Measurements from ENCODE around the gene ITPR2.
"Not testable (repeated sequence)": the region's sequence is repeated elsewhere in the genome, so short reads cannot be mapped to it uniquely, and the experiment has no call there.

Gene ITPR2

GRCh38 chr12:26614011-26614616, 218.9 kb downstream of the ITPR2 start:
- peak in 1 of 2 experiments; percentile 43 for DNase-seq

GRCh38 chr12:26612203-26612602, 220.8 kb downstream of the ITPR2 start:
- DNase-seq: no peak

GRCh38 chr12:26611598-26611997, 221.4 kb downstream of the ITPR2 start:
- no peak for DNase-seq

GRCh38 chr12:26610774-26611173, 222.2 kb downstream of the ITPR2 start:
- no peak for DNase-seq

DNA sequence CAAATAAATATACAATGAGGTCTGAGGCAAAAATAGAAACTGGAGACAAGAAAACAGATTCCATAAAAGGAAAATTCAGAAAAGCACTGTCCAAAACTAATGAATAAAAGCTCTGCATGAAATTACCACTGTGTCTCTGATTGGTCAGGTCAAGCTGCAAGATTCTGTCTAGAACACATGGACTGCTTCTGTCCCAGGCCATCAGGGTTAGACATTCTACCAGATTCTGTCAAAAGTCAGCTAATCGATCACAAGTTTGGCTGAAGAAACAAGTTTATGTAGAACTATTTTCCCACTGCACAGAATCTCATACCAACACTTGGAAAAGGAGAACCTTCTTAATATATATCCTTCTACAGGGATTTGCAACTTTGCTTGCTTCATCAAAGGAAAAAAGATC, 223.0 kb downstream of the ITPR2 start:
- DNase-seq: no peak

- no peak for DNase-seq
Observed at GRCh38 chr12:26608706-26609105, 224.3 kb downstream of the ITPR2 start.

- no peak for DNase-seq
Observed at GRCh38 chr12:26608273-26608672, 224.7 kb downstream of the ITPR2 start.

DNA sequence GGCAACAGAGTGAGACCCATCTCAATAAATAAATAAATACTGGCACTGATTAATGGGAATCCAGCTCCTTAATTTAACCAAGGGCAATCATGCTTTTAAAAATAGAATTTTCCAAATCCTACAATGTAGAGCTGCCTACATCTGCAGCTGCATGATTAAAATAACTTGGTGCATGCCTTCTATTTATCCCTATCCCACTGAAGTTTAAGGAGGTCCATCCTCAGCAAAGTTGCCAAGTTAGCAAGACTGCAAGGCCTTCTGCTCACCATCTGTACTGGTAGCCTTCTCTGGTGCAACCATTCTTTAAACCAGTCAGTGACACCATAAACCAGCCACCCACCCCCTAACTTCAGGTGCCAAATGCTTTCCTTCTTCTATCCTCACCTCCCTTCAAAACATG, 226.1 kb downstream of the ITPR2 start:
- no peak for DNase-seq

DNA sequence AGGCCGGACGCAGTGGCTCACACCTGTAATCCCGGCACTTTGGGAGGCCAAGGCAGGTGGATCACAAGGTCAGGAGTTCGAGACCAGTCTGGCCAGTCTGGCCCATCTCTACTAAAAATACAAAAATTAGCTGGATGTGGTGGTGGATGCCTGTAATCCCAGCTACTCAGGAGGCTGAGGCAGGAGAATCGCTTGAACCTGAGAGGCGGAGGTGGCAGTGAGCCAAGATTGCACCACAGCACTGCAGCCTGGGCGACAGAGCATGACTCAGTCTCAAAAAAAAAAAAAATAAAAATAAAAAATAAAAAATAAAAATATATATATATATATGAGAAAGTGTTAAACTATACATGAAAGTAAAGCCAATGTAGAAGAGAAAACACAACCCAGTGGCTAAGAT, 228.2 kb downstream of the ITPR2 start:
- not testable (repeated sequence) for DNase-seq

DNA sequence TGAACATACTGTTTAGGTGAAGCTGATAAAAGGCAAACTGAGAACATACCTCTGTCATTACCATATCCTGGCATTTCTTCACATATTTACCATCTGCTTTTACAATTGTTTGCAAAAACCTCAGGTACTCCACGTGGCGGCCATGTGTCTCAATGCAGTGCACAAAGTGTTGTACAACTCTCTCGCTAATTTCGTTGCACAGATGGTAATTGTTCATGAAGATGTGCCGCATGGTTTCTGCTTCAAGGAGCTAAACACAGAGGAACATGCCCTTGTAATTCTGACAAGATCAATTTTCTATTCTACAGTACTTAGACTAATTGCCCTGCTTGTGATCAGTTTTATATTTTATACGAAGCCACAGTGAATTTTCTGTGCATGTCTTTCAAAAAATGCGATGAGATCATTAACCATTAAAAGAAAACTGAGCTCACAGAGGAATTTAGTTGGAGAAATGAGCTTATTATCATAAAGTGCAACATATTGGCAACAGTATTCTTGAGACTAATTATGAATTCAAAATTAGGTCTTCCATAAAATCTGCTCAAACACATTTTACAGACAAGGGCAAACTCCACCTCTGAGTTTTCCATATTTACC, 233.8 kb downstream of the ITPR2 start:
- no peak for DNase-seq

GRCh38 chr12:26595806-26596205, 237.2 kb downstream of the ITPR2 start:
- no peak for DNase-seq

DNA sequence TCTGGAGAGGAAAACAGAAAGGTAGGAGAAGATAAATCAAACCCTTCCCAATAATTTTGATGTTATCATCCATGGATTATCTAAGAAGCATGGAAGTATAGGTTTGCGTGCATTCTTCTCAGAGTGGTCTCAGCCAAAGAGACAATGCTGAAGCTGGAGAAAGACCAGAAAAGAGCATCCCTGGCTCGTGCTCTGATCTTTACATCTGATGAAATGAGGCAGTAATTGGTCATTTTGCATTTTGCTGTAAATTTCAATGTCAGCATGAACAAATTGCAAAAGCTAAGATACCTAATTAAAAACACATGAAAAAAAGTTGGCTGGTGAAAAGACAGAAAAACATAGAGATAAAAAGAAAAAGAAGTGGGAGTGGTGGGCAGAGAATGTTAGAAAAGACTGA, 252.4 kb downstream of the ITPR2 start:
- no peak for DNase-seq

DNA sequence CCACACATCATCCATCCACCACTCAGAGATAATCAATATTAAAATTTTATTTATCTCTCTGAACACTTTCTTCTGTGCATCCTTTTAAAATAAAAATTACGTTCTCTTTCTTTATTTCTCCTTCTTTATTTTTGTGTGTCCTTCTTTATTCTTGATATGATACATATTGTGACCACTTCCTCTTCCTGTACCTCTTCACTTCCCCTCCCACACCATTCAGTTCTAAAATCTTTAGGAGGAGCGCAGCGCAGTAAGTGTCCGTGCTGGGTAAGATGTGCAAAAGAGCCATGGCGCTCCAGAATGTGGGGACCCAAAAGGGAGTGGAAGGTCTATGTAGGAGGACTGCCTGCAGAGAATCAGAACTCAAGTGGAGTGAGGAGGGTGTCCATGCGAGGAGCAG, 256.7 kb downstream of the ITPR2 start:
- no peak for DNase-seq

DNA sequence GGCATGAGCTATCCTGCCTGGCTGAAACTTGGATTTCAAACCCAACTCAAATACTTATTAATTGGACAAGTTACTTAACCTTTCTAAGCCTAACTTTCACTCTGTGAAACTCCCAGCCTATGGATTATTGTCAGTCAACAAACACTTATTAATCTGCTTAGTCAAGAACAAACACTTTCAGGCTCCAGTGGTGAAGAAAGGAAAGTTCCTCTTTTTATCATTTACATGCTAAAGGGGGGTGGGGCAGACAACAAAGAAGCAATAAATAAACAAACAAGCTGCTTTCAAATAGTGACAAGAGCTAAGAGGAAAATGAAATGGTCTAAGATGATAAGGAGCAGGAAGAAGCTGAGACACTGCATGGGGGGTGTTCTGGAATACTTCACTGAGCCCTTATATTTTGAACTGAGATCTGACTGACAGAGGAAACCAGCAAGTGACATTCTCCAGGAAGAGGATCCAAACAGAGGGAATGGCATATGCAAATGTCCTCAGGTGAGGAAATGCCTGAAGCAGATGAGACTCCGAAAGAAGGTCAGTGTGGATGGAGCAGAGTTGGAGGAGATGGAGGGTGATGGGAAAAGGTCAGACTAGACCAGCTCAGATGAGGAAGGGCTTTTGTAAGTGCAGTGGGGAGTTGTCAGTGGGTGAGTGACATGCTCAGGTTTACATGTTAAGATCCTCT, 259.6 kb downstream of the ITPR2 start:
- no peak for DNase-seq

GRCh38 chr12:26572137-26572536, 260.9 kb downstream of the ITPR2 start:
- no peak for DNase-seq

GRCh38 chr12:26571560-26571959, 261.4 kb downstream of the ITPR2 start:
- DNase-seq: no peak

DNA sequence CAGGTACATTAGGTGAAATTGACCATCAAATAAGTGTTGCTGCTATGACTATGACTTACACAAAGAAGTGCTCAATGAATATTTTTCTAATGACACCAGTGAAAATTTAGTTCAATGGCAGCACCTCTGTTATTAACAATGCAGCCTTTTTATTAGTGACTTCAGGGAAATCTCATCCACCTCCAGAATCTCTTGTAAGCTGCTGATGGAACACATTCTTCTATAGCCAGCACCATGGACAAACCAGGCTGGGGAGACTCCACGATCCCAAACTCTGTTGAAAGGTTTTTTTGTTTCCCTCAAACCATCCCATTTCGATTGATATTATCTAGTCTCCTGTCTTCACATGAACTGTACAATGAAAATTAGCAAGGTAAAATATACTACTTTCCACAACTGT, 265.9 kb downstream of the ITPR2 start:
- no peak for DNase-seq

DNA sequence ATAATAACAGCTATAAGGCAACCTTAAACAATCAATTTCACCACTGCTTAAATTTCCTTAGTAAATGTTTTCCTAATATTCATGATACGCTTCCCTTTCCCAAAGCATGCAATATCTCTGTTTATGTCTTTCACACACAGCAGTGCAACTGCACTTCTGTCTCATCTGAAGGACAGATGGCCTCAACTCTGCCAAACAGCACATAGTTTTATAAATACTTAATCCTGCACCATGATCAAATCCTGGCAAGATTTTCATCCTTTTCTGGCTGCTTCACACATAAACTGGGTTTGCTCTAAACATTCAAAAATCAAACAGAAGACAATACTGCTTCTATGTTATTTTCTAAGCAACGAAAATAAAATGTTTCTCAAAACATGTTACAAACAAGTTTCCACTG, 266.3 kb downstream of the ITPR2 start:
- DNase-seq: no peak

GRCh38 chr12:26566186-26566585, 266.8 kb downstream of the ITPR2 start:
- no peak for DNase-seq

DNA sequence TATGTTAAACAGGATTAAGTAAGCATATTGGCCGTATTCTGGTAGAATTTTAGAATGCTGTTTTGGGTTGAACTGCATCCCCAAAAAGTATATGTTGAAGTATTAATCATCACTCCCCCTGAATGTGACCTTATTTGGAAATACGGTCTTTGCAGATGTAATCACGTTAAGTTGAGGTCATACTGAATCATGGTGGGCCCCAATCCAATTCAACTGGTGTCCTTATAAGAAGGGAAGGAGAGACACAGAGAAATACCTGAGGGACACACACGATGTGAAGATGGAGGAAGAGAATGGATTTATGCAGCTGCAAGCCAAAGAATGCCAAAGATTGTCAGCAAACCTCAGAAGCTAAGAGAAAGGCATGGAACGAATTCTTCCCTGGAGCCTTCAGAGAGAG, 268.6 kb downstream of the ITPR2 start:
- DNase-seq: no peak

DNA sequence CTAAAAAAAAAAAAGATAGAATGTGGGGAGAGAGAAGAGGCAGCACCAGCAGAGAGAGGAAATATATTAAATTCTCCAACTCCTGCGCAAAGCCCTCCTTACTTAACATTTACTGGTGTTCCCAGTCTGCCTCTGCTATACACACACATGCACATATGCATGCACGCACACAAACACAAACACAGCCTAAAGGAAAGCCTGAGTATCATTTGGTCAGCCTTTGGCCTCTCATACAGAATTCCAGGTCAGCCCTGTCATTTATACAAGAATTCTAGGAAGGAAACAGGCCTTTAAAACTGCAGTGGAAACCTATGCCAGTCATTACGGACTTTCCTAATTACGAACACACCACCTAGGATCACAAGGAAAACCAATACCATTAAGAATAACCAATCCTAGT, 269.4 kb downstream of the ITPR2 start:
- no peak for DNase-seq

- DNase-seq: no peak
Observed at GRCh38 chr12:26557326-26557725, 275.7 kb downstream of the ITPR2 start.

GRCh38 chr12:26556916-26557315, 276.1 kb downstream of the ITPR2 start:
- no peak for DNase-seq

- DNase-seq: no peak
Observed at GRCh38 chr12:26555139-26555538, 277.9 kb downstream of the ITPR2 start.

GRCh38 chr12:26554332-26554731, 278.7 kb downstream of the ITPR2 start:
- DNase-seq: no peak
